HEK293T (cell line): ENCODE measurements around the gene FAM3A.

Source experiments
- ARNT ChIP-seq: fragments of 450-650 bp; IDR thresholded peaks from 2 replicates; pipeline ENCODE4 v1.6.1; 2017; ENCODE audit warnings: mild to moderate bottlenecking
- BHLHE40 ChIP-seq: fragments of 450-650 bp; IDR thresholded peaks from 2 replicates; pipeline ENCODE4 v1.6.1; 2016; ENCODE audit warnings: mild to moderate bottlenecking, moderate library complexity, borderline replicate concordance
- FOXA1 ChIP-seq: fragments of 450-650 bp; IDR thresholded peaks from 2 replicates; pipeline ENCODE4 v1.6.1; 2016; ENCODE audit warnings: mild to moderate bottlenecking
- L3MBTL2 ChIP-seq: fragments of 450-650 bp; conservative IDR thresholded peaks from 2 replicates; pipeline ENCODE4 v1.6.1; 2016; ENCODE audit warnings: mild to moderate bottlenecking
- LEF1 ChIP-seq: fragments of 450-650 bp; IDR thresholded peaks from 2 replicates; pipeline ENCODE4 v1.6.1; 2017; ENCODE audit warnings: mild to moderate bottlenecking, borderline replicate concordance
- SP1 ChIP-seq: fragments of 450-650 bp; IDR thresholded peaks from 2 replicates; pipeline ENCODE4 v1.6.1; 2017
- SUZ12 ChIP-seq: fragments of 450-650 bp; IDR thresholded peaks from 2 replicates; pipeline ENCODE4 v1.6.1; 2016; ENCODE audit warnings: mild to moderate bottlenecking
- TARDBP ChIP-seq: fragments of 450-650 bp; IDR thresholded peaks from 2 replicates; pipeline ENCODE4 v1.6.1; 2016
- ZNF384 ChIP-seq: fragments of 450-650 bp; IDR thresholded peaks from 2 replicates; pipeline ENCODE4 v1.6.1; 2016

DNA sequence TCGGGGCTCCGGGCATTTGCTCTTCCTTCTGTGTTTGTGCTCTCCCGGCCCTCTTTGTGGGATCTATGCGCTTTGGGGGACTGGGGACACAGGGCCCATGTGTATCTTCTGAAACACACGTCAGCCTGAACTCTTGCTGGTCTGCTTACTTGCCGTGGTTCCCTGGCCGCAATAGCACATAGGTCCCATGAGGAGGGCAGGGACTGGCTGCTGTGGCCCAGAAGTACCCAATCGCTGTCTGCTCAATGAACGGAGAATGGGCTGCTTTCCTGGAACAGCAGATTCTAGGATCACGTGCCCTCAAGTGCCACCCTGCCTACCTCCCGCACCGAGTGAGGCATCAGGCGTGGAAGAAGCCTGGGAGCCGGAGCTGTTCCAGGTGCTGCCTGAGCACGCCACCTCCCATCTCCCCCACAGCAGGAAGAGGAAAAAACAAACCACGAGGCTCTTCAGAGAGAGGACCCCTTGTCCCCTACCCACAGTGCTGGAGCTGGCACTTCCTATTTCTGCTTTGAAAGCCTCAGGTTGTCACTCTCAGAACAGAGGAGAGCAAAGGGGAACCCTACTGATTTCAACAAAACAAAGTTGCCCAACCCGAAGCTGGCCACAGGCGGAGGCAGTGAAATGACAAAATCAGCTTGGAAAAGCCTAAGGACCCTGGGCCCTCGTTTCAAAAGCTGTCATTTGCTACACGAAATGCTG, 26.8 kb upstream of the FAM3A start:
- TF ChIP-seq SUZ12 = no peak
- TF ChIP-seq L3MBTL2 = no peak
- TF ChIP-seq SP1 = no peak
- TF ChIP-seq ZNF384 = no peak
- TF ChIP-seq ARNT = no peak
- TF ChIP-seq LEF1 = no peak
- TF ChIP-seq TARDBP = no peak
- no peak for TF ChIP-seq BHLHE40
- no peak for TF ChIP-seq FOXA1
